ENCODE results near the gene OR5K4.
A peak's percentile ranks its signal among the peaks of the same experiment; 100 is the strongest.

Gene OR5K4

GRCh38 chr3:98353554-98353953, at the start of gene OR5K4:
Gene OR5K4, plus strand, starts transcription at chr3:98353854. Its CDS starts 0 bp downstream, at chr3:98353854.
- no peak for DNase-seq

- no peak for DNase-seq
Observed at GRCh38 chr3:98322101-98322500, 31.6 kb upstream of the OR5K4 start.

- no peak for DNase-seq
Observed at GRCh38 chr3:98322686-98323085, 31.0 kb upstream of the OR5K4 start.

- no peak for DNase-seq
Observed at GRCh38 chr3:98323425-98323824, 30.2 kb upstream of the OR5K4 start.

- no peak for DNase-seq
Observed at GRCh38 chr3:98325055-98325454, 28.6 kb upstream of the OR5K4 start.

GRCh38 chr3:98326105-98326893, 27.4 kb upstream of the OR5K4 start:
- no peak for DNase-seq

GRCh38 chr3:98326945-98327344, 26.7 kb upstream of the OR5K4 start:
- DNase-seq = no peak

- DNase-seq = no peak
Observed at GRCh38 chr3:98328933-98329332, 24.7 kb upstream of the OR5K4 start.

GRCh38 chr3:98329392-98330124, 24.1 kb upstream of the OR5K4 start:
- peak; percentile 46 to 68 for DNase-seq

- DNase-seq = no peak
Observed at GRCh38 chr3:98331329-98331728, 22.3 kb upstream of the OR5K4 start.

- peak; percentile 75 to 79 for DNase-seq
Observed at GRCh38 chr3:98333989-98334606, 19.6 kb upstream of the OR5K4 start.

- no peak for DNase-seq
Observed at GRCh38 chr3:98339031-98339430, 14.6 kb upstream of the OR5K4 start.

GRCh38 chr3:98341758-98342157, 11.9 kb upstream of the OR5K4 start:
- no peak for DNase-seq

- peak; percentile 46 to 67 for DNase-seq
Observed at GRCh38 chr3:98343647-98344507, 9.8 kb upstream of the OR5K4 start.

- peak; percentile 4 to 11 for DNase-seq
Observed at GRCh38 chr3:98350082-98350481, 3.6 kb upstream of the OR5K4 start.

GRCh38 chr3:98359250-98359649, 5.6 kb downstream of the OR5K4 start:
- no peak for DNase-seq

GRCh38 chr3:98359993-98360675, 6.5 kb downstream of the OR5K4 start:
- DNase-seq = peak; percentile 30 to 66

- no peak for DNase-seq
Observed at GRCh38 chr3:98360681-98361080, 7.0 kb downstream of the OR5K4 start.

GRCh38 chr3:98361289-98361688, 7.6 kb downstream of the OR5K4 start:
- no peak for DNase-seq

GRCh38 chr3:98367464-98368246, 14.0 kb downstream of the OR5K4 start:
- no peak for DNase-seq

GRCh38 chr3:98371186-98371585, 17.5 kb downstream of the OR5K4 start:
- DNase-seq = no peak
